ENCODE measurements around the gene HPCAL1.

The HPCAL1 gene

DNA sequence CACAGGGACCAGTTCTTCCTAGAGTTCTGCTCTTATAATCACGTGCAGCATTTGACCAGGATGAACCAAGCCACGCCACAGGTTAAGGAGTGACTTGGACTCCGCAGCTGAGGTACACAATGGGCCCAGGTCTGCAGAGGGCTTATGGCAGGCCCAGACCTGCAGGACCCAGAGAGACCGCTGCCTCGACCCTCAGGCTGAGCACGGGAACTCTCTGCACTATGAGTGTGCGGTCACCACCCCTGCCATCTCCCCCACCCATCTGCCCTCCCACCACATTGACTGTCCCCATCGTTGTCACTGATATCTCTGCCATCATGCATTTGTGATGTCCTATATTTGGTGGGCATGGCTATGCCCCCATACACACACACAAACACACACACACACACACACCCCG, 45.7 kb upstream of the HPCAL1 start:
- H3K4me3 ChIP-seq (ENCODE audit: insufficient read depth, low read length, poor library complexity, severe bottlenecking) = no peak overlapping the region
- H3K9me2 ChIP-seq (replicated peaks; ENCODE audit: insufficient read depth, low read length) = no peaks in the 10 kb centered on the region
- no peak overlapping the region for H2AFZ ChIP-seq (ENCODE audit: low read depth, low read length, severe bottlenecking)
- no peak overlapping the region for H3K4me2 ChIP-seq (ENCODE audit: low read depth, low read length, poor library complexity, severe bottlenecking)
- no peaks in the 10 kb centered on the region for H3K27me3 ChIP-seq (ENCODE audit: low read length)
- no peak overlapping the region for H3K9ac ChIP-seq (ENCODE audit: low read length)
- no peak overlapping the region for H3K27ac ChIP-seq (ENCODE audit: low read depth, low read length)
- TF ChIP-seq, protein P1, sequence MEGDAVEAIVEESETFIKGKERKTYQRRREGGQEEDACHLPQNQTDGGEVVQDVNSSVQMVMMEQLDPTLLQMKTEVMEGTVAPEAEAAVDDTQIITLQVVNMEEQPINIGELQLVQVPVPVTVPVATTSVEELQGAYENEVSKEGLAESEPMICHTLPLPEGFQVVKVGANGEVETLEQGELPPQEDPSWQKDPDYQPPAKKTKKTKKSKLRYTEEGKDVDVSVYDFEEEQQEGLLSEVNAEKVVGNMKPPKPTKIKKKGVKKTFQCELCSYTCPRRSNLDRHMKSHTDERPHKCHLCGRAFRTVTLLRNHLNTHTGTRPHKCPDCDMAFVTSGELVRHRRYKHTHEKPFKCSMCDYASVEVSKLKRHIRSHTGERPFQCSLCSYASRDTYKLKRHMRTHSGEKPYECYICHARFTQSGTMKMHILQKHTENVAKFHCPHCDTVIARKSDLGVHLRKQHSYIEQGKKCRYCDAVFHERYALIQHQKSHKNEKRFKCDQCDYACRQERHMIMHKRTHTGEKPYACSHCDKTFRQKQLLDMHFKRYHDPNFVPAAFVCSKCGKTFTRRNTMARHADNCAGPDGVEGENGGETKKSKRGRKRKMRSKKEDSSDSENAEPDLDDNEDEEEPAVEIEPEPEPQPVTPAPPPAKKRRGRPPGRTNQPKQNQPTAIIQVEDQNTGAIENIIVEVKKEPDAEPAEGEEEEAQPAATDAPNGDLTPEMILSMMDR (IDR thresholded peaks at IDR 0.05; ENCODE audit: insufficient read depth, low read length, poor library complexity, severe bottlenecking) = no peak
- no peak for TF ChIP-seq EZH2phosphoT487 (conservative IDR thresholded peaks at IDR 0.05; ENCODE audit: low read length)
- H3F3A ChIP-seq (ENCODE audit: insufficient read depth) = no peaks in the 10 kb centered on the region
- no peaks in the 10 kb centered on the region for H3K9me3 ChIP-seq (ENCODE audit: insufficient read depth, low read length)
- H4K20me1 ChIP-seq (ENCODE audit: low read depth, low read length) = no peaks in the 10 kb centered on the region
- no peaks in the 10 kb centered on the region for H3K36me3 ChIP-seq (ENCODE audit: low read length)
- H3K79me2 ChIP-seq (ENCODE audit: insufficient read depth, low read length) = no peaks in the 10 kb centered on the region

DNA sequence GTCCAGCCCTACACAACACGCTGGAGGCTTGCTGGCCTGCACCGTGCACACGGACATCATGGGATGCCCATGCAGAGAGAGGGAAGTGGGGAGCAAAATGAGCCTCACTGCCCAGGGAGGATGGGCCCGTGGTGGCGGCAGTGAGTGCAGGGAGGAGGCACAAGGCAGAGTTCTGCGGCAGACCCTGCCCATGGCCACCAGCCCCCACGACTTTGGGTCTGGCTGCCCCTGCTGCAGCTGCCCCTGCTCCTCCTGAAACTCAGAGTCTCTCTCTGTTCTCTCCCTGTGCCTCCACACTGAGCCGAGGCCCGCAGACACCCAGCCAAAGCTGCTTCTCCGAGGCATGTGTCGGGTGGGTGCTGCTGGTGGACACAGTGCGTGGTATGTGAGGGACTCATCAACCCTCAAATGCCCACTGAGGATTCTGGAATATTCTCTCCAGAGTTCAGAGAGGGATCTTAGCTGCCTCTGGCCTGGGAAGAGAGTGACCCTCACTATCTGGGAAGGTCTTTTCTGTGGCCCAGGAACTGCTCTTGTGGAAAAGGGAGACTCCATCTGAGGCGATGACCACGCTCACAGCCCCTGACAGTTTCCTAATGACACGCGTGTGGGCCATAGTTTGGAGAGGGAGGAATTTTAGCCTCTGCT, 45.1 kb upstream of the HPCAL1 start:
- H3K36me3 ChIP-seq (ENCODE audit: low read length) = no peaks in the 10 kb centered on the region
- no peak overlapping the region for H3K4me3 ChIP-seq (ENCODE audit: insufficient read depth, low read length, poor library complexity, severe bottlenecking)
- H3K79me2 ChIP-seq (ENCODE audit: insufficient read depth, low read length) = no peaks in the 10 kb centered on the region
- no peak overlapping the region for H3K4me2 ChIP-seq (ENCODE audit: low read depth, low read length, poor library complexity, severe bottlenecking)
- no peaks in the 10 kb centered on the region for H4K20me1 ChIP-seq (ENCODE audit: low read depth, low read length)
- no peaks in the 10 kb centered on the region for H3K27me3 ChIP-seq (ENCODE audit: low read length)
- H2AFZ ChIP-seq (ENCODE audit: low read depth, low read length, severe bottlenecking) = no peak overlapping the region
- no peak overlapping the region for H3K9ac ChIP-seq (ENCODE audit: low read length)
- TF ChIP-seq EZH2phosphoT487 (conservative IDR thresholded peaks at IDR 0.05; ENCODE audit: low read length) = no peak
- TF ChIP-seq, protein P1 (IDR thresholded peaks at IDR 0.05; ENCODE audit: insufficient read depth, low read length, poor library complexity, severe bottlenecking) = no peak
- no peaks in the 10 kb centered on the region for H3K9me2 ChIP-seq (replicated peaks; ENCODE audit: insufficient read depth, low read length)
- no peak overlapping the region for H3K27ac ChIP-seq (ENCODE audit: low read depth, low read length)
- H3K9me3 ChIP-seq (ENCODE audit: insufficient read depth, low read length) = no peaks in the 10 kb centered on the region
- H3F3A ChIP-seq (ENCODE audit: insufficient read depth) = no peaks in the 10 kb centered on the region

DNA sequence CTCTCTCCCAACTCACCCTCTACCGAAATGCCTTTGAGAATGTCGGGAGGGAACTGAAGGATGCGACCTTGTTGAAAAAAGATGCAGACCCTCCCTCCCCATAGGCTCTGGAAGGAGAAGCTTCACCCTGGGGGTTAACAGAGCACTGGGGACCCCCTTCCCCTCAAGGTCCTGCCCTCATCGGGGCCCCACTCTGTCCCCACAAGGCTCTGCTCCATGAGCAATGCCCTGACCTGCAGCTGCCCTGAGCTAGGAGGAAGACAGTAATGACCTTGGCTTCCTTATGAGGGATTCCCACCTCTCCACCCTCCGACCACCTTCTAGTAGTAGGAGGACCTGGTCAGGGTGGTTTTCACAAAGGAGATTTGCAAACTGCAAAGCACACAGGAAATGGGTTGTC, 44.4 kb upstream of the HPCAL1 start:
- Histone ChIP-seq H2AFZ (ENCODE audit: low read depth, low read length, severe bottlenecking) (no peak overlapping the region), H3K9me3 (ENCODE audit: insufficient read depth, low read length) (no peaks in the 10 kb centered on the region), H3K9ac (ENCODE audit: low read length) (no peak overlapping the region), H3F3A (ENCODE audit: insufficient read depth) (no peaks in the 10 kb centered on the region), H3K4me3 (ENCODE audit: insufficient read depth, low read length, poor library complexity, severe bottlenecking) (no peak overlapping the region), H3K9me2 (replicated peaks; ENCODE audit: insufficient read depth, low read length) (no peaks in the 10 kb centered on the region), H4K20me1 (ENCODE audit: low read depth, low read length) (no peaks in the 10 kb centered on the region), H3K27ac (ENCODE audit: low read depth, low read length) (no peak overlapping the region), H3K79me2 (ENCODE audit: insufficient read depth, low read length) (no peaks in the 10 kb centered on the region), H3K4me2 (ENCODE audit: low read depth, low read length, poor library complexity, severe bottlenecking) (no peak overlapping the region), H3K36me3 (ENCODE audit: low read length) (no peaks in the 10 kb centered on the region), H3K27me3 (ENCODE audit: low read length) (no peaks in the 10 kb centered on the region)
- TF ChIP-seq EZH2phosphoT487 (conservative IDR thresholded peaks at IDR 0.05; ENCODE audit: low read length) = no peak
- TF ChIP-seq, protein P1 (IDR thresholded peaks at IDR 0.05; ENCODE audit: insufficient read depth, low read length, poor library complexity, severe bottlenecking) = no peak

Measured in SU-DHL-6 (cell line).